Tongue (tissue), 2 donors: Measurements from ENCODE around the gene PBRM1. TPM values are rescaled to one million over a fixed set of nuclear protein-coding genes. Genes with fewer than 3 reads are reported as not detected.

Source experiments
- DNase-seq: peaks from one replicate; pipeline ENCODE4 v3.0.0-alpha.2; 2015
- total RNA-seq: library from RNA; depleted of rRNA; stranded (reverse); fragments of >200 nt; gene quantifications from one replicate; pipeline ENCODE4 v1.2.3, GENCODE V29; 2014

PBRM1 gene
- total RNA-seq, 1 donor from 2014 or later: 94.3 TPM

DNA sequence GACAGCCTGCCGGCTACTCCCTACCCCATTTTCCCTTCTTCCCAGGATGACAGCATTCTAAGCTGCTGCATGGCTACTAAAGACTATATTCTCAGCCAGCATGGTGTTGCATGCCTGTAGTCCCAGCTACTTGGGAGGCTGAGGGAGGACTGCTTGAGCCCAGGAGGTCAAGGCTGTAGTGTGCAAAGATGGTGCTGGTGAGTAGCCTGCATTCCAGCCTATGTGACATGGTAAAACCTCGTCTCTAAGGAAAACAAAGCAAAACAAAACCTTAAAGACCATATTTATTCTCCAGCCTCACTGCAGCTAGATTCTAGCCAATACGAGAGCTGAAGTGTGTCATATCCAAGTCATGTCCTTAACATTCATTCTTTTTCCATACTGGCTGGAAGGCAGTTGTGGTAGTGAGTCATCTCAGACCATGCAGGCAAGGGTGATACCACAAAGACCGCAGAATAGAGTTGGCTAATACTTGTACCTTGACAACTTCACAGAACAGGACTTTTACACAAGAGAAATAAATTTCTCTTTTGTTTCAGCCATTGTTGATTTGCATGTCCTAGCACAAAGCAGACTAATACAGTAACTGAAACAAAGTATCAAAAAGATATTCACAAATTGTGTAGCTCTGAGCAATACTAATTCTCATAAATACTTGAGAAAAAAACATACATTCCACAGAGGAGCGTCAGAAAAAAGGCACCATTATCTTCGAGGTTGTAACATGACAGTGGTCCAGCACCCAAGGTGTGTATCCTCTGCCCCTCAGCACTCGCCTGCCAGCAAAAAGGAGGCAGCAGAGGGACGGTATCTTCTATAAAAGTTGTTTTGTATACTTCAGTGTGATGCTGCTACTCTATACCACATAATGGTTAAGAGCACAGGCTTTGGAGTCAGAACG lies 14.8 kb downstream of the PBRM1 start:
- no peak for DNase-seq

DNA sequence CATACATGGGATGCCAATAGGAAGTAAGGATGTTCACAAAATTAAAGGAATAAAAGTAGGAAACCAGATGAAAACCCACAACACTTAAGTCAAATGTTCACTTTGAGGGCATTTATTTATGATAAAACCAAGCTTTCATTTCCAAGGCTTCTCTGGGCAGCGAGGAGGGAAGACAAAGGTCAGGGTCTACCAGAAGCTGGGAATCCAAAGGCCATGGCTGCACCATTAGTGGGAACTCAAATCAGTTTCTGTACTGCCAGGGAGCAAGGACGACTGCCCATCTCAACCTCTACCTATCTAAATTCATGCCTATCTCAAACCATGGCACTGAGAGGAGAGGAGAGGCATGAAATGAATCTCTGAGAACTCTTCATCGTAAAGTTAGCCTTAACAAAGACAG lies 22.6 kb downstream of the PBRM1 start:
- no peak for DNase-seq

DNA sequence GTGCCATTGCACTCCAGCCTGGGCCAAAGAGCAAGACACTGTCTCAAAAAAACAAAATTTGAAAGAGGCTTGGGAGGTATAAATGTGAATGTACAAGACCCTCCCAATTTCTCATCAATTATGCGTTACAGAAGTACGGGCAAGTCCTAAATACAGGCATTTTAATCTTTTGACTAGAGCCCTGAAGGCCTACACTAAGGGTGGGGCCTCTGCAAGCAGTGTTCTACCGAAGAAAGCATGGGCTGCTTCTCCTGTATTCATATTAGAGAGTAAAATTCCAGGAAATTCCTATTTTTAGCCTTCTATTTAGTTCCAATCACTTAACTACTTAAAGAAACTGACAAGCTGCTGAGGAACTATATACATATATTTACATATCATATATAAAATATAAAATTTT lies 25.7 kb downstream of the PBRM1 start:
- no peak for DNase-seq

DNA sequence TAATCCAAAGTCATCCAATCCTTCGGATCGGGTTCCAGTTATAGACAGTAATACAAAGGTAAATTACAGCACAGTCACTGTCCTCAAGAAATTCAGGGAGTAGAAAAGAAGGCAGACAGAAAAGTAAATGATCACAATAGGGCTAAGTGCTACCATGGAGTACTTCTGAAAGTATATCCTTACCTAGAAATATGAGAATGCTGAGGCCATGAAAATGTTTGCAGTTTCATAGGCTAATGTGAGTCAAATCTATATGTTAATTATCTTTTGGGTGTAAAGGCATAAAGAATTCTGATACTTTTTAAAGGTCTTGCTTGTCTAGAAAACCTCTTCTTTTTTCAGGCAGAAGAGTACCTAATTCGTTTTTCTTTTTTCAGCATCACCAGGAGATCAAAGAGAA lies 29.8 kb downstream of the PBRM1 start:
- DNase-seq: no peak

DNA sequence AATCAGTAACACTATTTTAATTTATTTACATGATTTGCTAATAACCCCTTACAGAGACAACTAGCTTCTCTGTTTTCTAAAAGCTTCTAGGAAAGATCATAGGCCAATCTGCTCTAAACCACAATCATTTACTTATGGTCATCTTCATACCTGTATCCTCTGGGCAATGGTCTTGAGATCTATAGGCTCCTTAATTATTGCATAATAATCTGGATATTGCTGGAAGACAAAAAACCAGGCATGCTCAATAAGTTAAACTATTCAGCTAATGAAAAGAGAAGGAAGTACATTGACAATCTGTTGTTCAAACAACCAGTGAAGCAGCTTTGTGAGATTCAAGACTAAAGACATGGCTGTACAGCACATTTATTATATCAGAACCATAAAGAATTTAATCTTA lies 34.1 kb downstream of the PBRM1 start:
- no peak for DNase-seq

DNA sequence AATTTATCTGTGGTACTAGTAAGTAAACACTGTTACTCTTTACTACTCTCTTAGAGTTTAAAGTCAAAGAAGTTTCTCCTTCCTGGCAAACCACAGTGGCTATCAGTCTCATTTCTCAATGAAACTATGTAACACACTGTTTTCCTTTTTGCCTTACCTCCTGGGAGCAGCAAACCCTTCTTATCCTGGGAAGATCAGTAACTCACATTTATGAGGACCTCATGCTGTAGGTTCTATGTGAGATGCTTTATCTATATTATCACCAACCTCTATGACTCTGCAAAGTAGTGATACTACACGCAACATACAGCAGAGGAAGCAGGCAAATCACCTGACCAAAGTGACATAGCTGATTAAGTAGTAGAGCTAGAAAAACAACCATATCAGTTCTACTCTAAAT lies 35.3 kb downstream of the PBRM1 start:
- DNase-seq: no peak

DNA sequence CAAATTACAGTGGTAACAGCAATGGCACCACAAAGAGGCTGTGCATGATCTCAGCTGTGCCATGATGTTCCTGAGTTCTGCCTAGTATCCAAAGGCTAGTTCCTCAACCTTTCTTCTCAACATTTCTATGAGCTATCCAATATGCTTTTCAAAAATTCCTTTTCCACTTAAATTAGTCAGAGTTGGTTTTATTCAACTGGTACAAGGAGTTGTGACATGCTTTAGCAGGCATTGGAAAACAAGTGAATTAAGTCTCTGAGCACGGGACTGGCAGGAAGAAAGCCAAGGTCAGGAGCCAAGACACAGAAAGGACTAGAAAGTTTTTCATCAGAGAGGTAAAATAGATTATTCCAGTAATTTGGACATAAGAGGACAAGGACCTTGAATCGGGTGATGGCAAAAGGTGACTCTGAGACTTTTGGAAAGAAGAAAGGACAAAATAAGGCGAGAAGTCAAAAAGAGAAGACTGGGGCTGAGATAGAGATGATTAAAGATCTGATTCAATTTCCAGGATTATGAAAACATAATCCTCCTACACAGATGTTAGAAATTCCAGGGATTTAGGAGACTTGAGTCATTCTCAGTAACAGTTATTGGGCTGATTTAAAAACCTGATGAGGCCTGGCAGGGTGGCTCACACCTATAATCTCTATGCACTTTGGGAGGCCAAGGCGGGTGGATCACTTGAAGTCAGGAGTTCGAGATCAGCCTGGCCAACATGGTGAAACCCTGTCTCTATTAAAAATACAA lies 36.1 kb downstream of the PBRM1 start:
- DNase-seq: no peak

DNA sequence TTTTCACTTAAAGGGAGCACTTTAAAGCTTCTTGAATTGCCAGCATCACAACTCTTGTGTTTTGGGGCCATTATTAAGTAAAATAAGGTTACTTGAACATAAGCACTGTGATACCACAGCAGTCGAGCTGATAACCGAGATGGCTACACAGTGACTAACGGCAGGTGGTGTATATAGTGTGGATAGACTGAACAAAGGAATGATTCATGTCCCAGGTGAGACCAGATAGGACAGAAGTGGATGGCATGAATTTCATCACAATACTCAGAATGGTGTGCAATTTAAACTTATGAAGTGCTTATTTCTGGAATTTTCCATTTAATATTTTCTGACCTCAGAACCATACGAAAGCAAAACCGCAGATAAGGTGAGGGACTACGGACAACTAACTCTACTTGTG lies 40.2 kb downstream of the PBRM1 start:
- DNase-seq: no peak

DNA sequence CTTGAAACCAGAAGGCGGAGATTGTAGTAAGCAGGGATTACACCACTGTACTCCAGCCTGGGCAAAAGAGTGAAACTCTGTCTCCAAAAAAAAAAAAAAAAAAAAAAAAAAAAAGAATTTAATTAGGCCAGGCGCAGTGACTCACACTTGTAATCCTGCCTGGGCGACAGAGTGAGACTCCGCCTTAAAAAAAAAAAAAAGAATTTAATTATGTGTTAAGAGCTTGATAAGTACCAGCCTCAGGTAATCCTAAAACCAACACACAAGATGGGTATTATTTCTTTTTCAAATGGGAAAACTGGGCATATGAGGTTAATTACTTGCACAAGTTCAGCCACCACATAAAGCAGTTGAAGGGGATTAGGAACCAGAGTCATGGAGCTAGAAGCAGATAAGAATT lies 49.0 kb downstream of the PBRM1 start:
- DNase-seq: no peak

DNA sequence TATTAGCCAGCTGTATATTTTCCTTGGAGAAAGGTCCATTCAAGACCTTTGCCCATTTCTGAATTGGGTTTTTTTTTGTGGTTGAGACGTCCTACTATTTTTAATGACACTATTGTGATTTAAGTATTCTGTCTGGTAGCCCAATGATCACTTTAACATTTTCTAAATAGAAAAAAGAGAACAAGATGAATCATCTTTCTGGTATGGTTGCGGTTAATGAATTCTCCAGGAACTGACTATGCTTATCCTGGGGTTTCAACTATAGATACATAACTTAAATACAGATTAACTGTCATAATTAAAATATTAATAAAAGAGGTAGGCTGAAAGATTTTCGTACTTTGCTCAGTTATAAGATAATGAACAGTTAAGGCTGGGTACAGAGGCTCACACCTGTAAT lies 51.9 kb downstream of the PBRM1 start:
- DNase-seq: no peak

DNA sequence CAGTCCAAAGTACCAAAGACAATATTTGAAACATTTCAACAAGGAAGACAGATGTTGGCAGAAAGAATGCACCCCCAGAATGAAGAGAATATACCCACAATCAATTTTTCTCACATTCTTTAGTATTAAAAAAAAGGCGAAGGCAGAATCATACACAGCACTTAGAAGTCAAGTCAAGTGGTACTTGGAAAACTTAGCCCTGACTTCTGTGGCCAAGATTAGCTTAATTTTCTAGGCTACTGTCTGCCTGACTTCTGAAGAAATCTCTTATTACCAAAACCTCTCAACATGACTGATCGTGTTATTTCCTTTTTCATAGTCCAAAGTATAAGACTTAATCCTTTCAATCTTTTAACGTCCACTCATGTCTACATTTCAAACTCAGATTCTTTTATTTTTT lies 60.7 kb downstream of the PBRM1 start:
- DNase-seq: no peak

DNA sequence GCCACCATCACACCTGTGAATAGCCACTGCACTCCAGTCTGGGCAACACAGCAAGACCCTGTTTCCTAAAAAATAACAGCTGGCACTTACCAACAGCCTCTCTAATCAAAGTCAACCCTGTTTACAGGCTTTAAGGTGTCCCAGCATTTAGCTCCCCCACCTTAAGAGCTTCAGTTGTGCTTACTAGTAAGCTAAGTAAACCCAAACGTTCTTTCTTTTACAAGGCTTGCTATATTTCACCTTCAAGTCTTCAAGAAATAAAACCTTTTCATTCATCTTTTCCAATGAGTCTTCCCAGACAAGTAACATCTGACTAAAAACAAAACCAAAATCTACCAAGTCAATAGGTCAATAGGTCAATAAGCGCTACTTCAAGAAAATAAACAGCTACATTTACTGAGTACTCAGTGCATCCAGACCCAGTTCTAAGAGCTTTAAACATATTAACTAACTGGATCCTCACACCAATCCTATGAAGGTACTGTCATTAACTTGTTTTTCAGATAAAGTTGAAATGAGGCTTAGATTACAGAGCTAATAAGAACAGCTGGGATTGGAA lies 62.4 kb downstream of the PBRM1 start:
- no peak for DNase-seq

DNA sequence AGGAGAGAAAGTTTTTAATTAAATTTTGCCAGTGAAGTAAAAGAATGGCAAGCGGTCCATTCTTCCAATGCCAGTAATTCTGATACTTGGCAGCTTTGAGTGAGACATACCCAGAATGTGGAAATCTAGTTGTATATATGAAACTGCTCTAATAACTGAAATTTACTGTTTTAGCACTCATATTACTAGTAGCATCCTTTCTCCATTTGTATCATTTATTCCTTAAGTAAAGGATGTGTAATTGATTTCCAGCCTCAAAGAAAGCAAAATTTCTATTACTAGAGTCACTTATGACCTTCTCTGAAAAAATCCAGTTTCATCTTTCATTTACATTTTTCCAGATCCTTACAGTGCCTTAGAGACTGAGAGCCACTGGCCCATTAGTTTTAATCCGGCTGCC lies 65.1 kb downstream of the PBRM1 start:
- DNase-seq: no peak

DNA sequence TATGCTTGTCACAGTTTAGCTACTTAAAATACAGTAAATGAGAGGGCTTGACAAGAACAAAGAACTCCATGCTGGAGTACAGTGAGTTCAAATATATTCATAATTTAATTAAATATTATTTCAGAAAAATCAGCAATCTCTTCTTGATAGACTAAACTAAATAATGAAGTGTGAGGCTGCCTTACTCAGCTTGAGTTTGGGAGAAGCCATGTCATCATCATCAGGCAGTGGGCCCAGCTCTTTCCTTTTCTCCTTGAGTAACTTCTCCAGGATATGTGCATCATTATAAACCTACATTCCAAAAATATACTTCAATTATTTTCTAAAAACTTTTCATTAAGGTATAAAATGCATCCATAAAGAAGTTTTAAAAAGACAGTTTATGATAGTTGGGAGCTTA lies 70.5 kb downstream of the PBRM1 start:
- DNase-seq: no peak

DNA sequence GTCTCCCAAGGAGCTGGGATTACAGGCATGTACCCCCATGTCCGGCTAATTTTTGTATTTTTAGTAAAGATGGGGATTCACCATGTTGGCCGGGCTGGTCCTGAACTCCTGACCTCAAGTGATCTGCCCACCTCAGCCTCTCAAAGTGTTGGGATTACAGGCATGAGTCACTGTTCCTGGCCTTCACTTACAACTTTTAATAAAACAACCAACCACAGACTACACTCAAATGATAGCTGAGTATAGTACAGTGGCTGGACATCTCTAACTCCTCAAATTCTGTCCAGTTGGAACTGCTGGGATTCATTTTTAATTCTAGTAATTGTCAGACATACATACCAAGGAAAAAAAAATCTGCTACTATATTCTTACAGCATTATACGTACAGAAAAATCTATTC lies 71.0 kb downstream of the PBRM1 start:
- no peak for DNase-seq

DNA sequence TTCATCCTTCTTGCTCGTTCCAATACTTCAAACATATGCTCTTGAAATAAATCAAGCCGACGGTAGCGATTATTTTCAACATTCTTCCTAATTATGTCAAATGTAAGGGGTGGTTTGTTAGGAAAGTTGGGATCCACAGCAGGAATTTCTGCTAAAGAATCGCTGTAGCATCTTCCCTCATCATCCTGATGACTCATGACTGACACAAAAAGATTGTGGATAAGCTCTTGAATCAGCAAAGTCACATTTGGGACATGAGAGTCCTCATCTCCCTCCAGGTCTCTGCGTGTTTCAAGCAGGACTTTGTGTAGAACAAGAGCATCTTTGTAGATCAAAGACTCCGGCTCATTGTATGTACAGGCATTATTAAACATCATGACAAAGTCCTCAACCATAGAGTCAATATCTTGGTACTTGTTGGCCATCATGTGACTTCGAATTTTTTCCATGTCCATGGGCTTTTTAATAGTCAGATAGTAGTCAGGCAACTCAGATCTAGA lies 76.3 kb downstream of the PBRM1 start:
- no peak for DNase-seq

DNA sequence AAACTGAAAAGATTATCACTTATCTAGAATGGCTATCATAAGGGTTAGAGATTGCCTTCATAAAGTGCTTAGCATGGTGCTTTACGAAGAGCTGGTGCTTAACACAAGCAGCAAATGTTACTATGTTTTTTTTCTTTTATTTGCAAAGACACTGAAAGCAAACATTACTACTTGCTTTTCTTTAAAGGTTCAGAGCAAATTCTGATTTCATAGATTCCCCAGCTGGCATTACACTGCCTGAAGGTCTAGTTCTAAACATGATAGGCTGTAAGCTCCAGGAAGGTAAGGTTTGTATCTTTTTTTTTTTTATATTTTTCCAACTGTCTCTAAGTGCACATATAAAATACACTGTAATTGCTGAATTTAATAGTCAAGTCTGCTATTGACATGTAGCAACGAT lies 77.4 kb downstream of the PBRM1 start:
- DNase-seq: no peak

DNA sequence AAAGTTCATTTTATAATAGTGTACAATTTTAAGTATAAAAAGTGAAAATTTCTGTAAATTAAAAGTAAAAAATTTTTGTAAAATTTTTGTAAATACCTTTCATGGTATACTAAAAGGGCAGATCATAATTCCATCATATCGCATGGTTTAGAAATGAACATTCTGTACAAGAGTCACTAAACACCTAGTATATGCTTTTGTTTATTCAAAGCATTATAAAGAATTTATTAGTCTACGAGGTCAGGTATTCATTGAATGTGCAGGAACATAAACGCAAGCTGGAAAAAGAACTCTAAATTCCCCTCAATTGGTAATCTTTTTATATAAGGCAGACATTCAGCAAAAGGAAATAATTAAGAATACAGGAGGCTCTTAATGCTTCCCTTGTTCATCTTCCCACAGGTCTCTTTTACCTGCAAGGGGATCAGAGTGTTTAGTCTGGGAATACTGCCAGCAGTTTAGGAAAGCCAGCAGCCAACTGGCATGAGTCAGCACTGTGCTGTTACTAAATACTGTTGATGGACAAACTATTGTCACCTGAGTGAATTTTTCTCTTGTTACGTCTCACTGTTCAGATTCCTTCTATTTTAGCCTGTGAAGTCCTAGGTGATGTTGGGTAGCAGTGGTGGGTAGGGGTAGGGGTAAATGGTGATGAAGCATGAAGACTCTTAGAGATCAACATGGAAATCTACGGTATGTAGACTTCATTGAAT lies 79.2 kb downstream of the PBRM1 start:
- DNase-seq: peak; percentile 40

DNA sequence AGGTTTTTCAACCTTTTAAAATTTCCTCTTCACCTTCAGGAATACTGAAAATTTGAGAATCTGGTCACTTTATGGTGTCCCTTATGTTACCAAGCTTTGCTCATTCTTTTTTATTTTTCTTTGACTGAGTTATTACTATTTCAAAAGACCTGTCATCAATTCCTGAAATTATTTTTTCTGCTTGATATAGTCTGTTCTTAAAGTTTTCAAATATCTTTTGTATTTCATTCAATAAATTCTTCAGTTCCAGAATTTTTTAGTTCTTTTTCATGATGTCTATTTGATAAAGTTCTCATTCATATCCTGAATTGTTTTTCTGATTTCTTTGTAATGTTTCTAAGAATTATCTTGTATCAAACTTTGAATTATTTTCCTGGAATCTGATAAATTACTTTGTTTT lies 85.5 kb downstream of the PBRM1 start:
- no peak for DNase-seq

DNA sequence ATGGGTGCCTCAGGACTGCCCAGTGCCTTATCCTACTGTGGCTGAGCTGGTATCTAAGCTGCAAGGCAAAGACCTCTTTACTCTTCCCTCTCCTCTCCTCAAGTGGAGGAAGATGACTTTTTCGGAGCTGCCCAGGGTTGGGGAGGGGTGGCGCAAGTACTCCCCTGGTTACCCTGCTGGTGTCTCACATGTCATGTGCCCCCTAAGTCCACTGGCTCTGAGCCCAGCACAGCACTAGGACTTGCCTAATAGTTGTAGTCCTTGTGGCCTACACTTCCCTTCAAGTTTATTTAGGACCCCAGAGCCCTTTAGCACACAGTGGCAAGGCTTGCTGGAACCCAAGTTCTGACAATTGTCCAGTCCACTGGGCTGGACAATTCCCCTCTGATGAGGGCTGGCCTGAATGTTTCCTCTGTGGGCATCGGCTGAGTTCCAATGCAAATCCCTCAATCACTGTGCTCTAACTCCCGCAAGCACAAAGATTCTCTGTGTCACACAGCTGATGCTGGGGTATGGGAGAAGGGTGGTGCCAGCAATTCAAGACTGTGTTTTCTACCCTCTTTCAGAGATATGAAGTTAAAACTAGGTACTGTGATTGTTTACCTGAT lies 89.0 kb downstream of the PBRM1 start:
- peak; percentile 14 for DNase-seq

DNA sequence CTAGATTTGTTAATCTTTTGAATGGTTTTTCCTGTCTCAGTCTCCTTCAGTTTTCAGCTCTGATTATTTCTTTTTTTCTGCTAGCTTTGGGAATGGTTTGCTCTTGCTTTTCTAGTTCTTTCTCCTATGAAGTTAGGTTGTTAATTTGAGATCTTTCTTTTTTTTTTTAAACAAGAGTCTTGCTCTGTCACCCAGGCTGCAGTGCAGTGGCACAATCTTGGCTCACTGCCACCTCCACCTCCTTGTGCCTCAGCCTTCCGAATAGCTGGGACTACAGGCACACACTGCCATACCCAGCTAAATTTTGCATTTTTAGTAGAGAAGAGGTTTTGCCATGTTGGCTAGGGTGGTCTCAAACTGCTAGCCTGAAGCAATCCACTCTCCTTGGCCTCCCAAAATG lies 92.6 kb downstream of the PBRM1 start:
- DNase-seq: no peak
